ENCODE data around the gene SNX19.

Gene SNX19

GRCh38 chr11:130837194-130837593, 79.1 kb downstream of the SNX19 start:
- no peak for DNase-seq

GRCh38 chr11:130834886-130835285, 81.4 kb downstream of the SNX19 start:
- DNase-seq, result no peak

- DNase-seq, result no peak
Measured at GRCh38 chr11:130832566-130833425, 83.5 kb downstream of the SNX19 start.

- DNase-seq, result no peak
Measured at GRCh38 chr11:130831976-130832375, 84.3 kb downstream of the SNX19 start.

DNA sequence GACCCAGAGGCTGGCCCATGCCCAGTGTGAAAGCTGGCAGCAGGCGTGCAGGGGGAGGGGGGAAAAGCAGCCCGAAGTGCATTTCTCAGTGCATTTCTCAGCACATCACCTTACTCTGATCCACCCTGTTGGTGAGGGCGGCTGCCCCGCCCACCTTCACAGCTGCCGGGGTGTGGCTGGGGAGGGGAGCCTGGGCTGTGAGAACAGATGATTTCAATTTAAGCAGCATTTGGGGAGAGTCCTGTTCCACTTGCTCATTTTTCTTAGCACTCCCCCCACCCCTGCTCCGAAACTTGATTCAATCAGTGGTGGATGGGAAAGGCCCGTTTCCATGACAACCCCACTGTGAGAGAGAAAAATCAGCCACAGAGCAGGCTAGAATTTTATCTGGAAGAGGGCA, 84.8 kb downstream of the SNX19 start:
- DNase-seq, result no peak

- DNase-seq, result no peak
Measured at GRCh38 chr11:130830566-130830965, 85.7 kb downstream of the SNX19 start.

GRCh38 chr11:130829920-130830511, 86.3 kb downstream of the SNX19 start:
- DNase-seq, result no peak

GRCh38 chr11:130828741-130829140, 87.5 kb downstream of the SNX19 start:
- DNase-seq, result no peak

DNA sequence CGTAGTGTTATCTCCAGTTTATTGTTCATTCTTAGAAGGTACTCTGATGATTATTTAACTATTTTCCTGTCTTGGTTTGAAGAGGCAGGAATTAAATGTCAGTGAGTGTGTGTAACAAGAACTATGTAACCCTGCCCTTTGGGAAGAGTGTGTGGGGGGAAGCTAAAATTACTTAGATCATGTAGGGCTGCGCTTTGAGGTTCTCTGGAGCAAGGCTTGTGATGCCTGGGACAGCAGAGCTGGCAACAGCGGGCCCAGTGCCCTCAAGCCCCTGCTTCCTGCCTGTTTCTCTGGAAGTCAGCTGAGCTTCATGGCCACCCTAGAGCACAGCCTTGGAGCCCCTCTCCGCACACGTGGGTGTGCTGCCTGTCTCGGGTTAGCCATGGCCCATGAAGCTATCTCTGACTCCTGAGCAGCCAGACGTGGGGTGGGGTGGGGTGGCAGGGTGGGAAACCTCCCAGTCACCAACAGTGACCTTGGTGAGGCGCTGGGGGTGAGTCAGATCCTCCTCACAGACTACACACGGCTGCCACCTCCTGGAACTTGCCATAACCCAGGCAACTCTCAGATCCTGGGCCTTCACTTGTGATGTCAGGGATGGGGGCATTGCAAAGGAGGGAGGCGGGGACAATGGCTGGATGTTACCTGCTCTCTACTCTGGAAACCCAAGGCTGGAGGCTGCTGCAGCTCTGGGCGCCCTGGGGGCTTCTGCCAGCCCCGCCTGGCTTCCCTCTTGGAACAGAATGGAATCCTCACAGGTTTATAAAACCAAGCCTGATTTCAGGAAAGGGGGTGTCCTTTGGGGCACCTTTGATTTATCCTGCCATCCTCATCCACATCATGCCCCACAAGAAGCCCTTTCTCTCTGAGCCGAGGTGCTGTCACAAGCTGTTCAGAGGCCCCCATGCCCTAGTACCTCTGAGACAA, 88.6 kb downstream of the SNX19 start:
- no peak for DNase-seq

GRCh38 chr11:130826572-130826971, 89.7 kb downstream of the SNX19 start:
- no peak for DNase-seq

- DNase-seq, result no peak
Measured at GRCh38 chr11:130825983-130826382, 90.3 kb downstream of the SNX19 start.

GRCh38 chr11:130825561-130825960, 90.7 kb downstream of the SNX19 start:
- no peak for DNase-seq
